ENCODE measurements around the gene GRIFIN. TPM values are rescaled to one million over a fixed set of nuclear protein-coding genes. Genes with fewer than 3 reads are reported as not detected.
A peak's percentile ranks its signal among the peaks of the same experiment; 100 is the strongest.

The GRIFIN gene
- total RNA-seq, 1 donor: not detected

- no peak overlapping the region for H3K4me2 ChIP-seq (ENCODE audit: insufficient read depth, low read length)
- H3K27me3 ChIP-seq (ENCODE audit: insufficient read depth, low read length): no peaks in the 10 kb centered on the region
- no peak for TF ChIP-seq CTCF (IDR thresholded peaks at IDR 0.05; ENCODE audit: extremely low read depth, low read depth, low read length)
- no peak overlapping the region for H2AFZ ChIP-seq (ENCODE audit: low read length)
- H3K4me1 ChIP-seq (ENCODE audit: insufficient read depth, low read length): no peaks in the 10 kb centered on the region
- no peaks in the 10 kb centered on the region for H3K9me3 ChIP-seq (ENCODE audit: low read depth, low read length)
- no peak overlapping the region for H3K4me3 ChIP-seq (ENCODE audit: insufficient read depth, low read length)
- H3K36me3 ChIP-seq (ENCODE audit: insufficient read depth, low read length): no peaks in the 10 kb centered on the region
- H4K20me1 ChIP-seq (ENCODE audit: insufficient read depth, low read length): peaks cover 3% of the 10 kb centered on the region
- no peak overlapping the region for H3K27ac ChIP-seq (ENCODE audit: low read depth, low read length)
- peaks cover under 1% of the 10 kb centered on the region for H3K79me2 ChIP-seq (ENCODE audit: insufficient read depth, low read length)
- peak; percentile 82 for DNase-seq (ENCODE audit: insufficient read length, low spot score, missing footprints)
Observed at GRCh38 chr7:2436341-2437104, 39.7 kb downstream of the GRIFIN start.

- DNase-seq (ENCODE audit: insufficient read length, low spot score, missing footprints): peak; percentile 15
- H4K20me1 ChIP-seq (ENCODE audit: insufficient read depth, low read length): peaks cover 8% of the 10 kb centered on the region
- no peaks in the 10 kb centered on the region for H3K27me3 ChIP-seq (ENCODE audit: insufficient read depth, low read length)
- H3K4me3 ChIP-seq (ENCODE audit: insufficient read depth, low read length): no peak overlapping the region
- H3K27ac ChIP-seq (ENCODE audit: low read depth, low read length): no peak overlapping the region
- no peak for TF ChIP-seq CTCF (IDR thresholded peaks at IDR 0.05; ENCODE audit: extremely low read depth, low read depth, low read length)
- peaks cover 2% of the 10 kb centered on the region for H3K9me3 ChIP-seq (ENCODE audit: low read depth, low read length)
- H2AFZ ChIP-seq (ENCODE audit: low read length): no peak overlapping the region
- H3K79me2 ChIP-seq (ENCODE audit: insufficient read depth, low read length): peaks cover 3% of the 10 kb centered on the region
- H3K4me2 ChIP-seq (ENCODE audit: insufficient read depth, low read length): no peak overlapping the region
- H3K36me3 ChIP-seq (ENCODE audit: insufficient read depth, low read length): no peaks in the 10 kb centered on the region
- H3K4me1 ChIP-seq (ENCODE audit: insufficient read depth, low read length): no peaks in the 10 kb centered on the region
Observed at GRCh38 chr7:2435146-2435545, 41.1 kb downstream of the GRIFIN start.

GRCh38 chr7:2433713-2434550 is 42.3 kb downstream of the GRIFIN start:
- Histone ChIP-seq H4K20me1 (ENCODE audit: insufficient read depth, low read length) (peaks cover 10% of the 10 kb centered on the region), H3K27ac (ENCODE audit: low read depth, low read length) (no peak overlapping the region), H3K36me3 (ENCODE audit: insufficient read depth, low read length) (no peaks in the 10 kb centered on the region), H3K4me3 (ENCODE audit: insufficient read depth, low read length) (no peak overlapping the region), H3K4me2 (ENCODE audit: insufficient read depth, low read length) (no peak overlapping the region), H3K79me2 (ENCODE audit: insufficient read depth, low read length) (peaks cover 3% of the 10 kb centered on the region), H3K27me3 (ENCODE audit: insufficient read depth, low read length) (no peaks in the 10 kb centered on the region), H3K4me1 (ENCODE audit: insufficient read depth, low read length) (no peaks in the 10 kb centered on the region), H2AFZ (ENCODE audit: low read length) (no peak overlapping the region), H3K9me3 (ENCODE audit: low read depth, low read length) (peaks cover 2% of the 10 kb centered on the region)
- DNase-seq (ENCODE audit: insufficient read length, low spot score, missing footprints): peak; percentile 50
- TF ChIP-seq CTCF (IDR thresholded peaks at IDR 0.05; ENCODE audit: extremely low read depth, low read depth, low read length): no peak
